ENCODE measurements around the gene GALK1.
"Not testable (repeated sequence)": the region's sequence is repeated elsewhere in the genome, so short reads cannot be mapped to it uniquely, and the experiment has no call there.

The GALK1 gene

DNA sequence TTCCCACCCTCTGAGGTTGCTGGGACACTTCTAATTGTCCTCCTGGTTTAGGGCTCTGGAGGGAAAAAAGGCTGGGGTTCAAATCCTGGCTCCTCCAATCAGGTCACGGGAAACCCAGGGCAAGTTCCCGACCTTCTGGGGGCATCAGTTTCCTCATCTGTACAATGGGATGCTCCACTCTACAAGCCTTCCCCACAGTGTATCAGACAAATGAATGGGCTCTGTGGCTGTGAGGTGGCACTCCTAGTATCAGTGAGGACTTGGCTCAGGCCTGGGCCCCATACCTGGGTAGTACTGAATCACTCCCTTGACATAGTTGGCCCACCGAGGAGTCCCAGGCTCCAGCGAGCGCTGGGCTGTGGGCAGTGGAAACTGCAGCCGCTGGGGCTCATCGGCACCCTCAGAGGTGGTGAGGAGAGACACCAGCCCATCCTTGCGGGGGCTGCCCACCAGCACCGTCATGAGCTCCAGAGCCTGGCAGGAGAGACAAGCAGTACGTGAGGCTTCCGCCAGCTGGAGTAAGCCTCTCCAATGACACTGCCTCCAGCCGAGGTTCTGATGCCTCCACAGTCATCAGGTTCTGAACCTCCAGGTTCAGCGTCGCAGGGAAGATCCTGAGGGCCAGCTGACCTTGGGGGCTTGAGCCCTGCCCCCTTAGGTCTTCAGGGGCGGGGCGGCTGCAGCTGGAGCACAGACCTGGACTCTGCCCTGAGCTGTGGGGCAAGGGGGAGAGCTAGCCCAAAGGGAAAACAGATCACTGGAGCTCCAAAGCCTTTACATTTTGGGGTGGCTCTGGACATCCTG lies 1.2 kb downstream of the GALK1 start:
- DNase-seq (ENCODE audit: low read depth in 2 of 2) = no peak

DNA sequence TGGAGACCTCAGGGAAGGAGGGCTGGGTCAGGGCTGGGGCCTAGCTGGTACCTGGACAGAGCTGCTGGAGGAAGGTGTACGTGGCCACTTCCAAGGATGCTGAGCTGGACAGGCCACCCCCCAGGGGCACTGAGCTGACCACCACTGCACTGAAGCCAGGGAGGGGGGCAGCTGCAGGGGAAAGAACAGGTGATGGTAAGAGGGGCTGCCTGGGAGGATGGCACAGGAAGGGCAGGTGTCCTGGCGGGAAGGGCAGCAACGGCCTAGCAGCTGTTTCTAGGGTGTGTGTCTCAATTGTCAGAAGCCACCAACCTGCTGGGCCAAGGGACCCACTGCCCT lies 1.8 kb downstream of the GALK1 start:
- DNase-seq (ENCODE audit: low read depth in 2 of 2) = no peak

DNA sequence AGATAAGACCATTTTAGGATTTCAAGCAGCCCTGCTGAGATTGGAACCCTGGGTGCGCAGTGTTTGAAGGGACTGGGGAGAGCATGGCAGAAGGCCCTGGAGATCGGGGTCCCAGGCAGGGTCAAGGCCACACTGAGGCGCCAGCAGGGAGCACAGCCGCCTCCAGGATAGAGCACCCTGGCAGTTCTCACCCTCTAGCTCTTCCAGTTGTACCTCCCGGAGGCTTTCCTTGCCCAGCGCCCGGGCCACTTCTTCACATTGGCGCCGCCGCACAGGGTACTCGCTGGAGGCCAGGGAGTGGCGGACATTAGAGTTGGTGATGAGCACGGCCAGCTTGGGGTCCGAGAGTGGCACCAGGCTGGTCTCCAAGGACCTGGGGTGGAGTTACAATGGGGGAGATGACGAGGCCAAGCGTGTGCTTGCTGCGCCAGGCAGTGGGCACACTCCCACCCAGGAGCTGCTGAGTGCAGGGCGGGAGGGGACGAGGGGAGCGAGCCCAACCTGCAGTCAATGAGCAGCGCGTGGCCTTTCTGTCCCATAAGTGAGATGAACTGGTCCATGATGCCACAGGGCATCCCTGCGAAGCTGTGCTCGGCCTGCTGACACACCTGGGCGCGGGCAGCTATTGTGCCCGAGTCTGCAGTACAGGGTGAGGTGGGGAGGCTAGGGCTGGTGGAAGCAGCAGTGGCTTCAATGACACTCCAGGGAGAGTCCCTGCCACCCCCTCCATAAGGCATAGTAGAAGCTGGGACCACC lies 2.3 kb downstream of the GALK1 start:
- no peak for DNase-seq (ENCODE audit: low read depth in 2 of 2)

DNA sequence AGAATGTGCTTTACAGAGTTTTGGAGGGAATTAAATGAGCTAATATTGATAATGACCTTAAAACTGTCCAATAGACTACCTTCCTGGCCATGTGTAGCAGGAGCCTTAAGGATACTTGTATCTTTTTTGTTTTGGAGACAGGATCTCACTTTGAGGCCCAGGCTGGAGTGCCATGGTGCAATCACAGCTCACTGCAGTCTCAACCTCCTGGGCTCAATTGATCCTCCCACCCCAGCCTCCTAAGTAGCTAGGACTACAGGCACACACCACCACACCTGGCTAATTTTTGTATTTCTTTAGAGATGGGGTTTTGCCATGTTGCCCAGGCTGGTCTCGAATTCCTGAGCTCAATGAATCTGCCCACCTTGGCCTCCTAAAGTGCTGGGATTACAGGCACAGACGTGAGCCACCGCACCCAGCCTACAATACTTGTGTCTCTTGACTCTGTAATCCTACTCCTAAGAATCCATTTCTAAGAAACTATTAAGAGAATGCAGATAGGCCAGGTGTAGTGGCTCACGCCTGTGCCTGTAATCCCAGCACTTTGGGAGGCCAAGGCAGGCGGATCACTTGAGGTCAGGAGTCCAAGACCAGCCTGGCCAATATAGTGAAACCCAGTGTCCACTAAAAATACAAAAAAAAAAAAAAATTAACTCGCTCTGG lies 4.9 kb downstream of the GALK1 start:
- DNase-seq (ENCODE audit: low read depth in 2 of 2) = not testable (repeated sequence)

DNA sequence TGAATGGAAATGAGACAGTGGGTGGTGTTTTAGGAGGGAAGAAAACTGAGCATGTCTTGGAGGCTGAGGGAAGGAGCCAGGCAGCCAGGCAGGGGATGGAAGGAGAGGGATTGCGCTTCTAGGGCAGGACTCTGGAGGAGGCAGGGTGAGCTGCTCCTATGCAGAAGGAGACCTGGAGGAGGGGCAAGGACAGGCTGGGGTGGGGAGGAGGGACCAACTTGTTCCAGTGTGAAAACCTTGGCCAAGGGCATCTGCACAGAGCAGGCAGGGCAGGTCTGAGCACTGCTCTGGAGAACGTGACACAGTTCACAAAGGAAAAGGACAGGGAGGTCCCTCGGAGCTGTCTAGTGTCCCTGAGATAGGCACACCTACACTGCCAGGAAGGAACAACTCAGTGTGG lies 5.5 kb downstream of the GALK1 start:
- no peak for DNase-seq (ENCODE audit: low read depth in 2 of 2)

DNA sequence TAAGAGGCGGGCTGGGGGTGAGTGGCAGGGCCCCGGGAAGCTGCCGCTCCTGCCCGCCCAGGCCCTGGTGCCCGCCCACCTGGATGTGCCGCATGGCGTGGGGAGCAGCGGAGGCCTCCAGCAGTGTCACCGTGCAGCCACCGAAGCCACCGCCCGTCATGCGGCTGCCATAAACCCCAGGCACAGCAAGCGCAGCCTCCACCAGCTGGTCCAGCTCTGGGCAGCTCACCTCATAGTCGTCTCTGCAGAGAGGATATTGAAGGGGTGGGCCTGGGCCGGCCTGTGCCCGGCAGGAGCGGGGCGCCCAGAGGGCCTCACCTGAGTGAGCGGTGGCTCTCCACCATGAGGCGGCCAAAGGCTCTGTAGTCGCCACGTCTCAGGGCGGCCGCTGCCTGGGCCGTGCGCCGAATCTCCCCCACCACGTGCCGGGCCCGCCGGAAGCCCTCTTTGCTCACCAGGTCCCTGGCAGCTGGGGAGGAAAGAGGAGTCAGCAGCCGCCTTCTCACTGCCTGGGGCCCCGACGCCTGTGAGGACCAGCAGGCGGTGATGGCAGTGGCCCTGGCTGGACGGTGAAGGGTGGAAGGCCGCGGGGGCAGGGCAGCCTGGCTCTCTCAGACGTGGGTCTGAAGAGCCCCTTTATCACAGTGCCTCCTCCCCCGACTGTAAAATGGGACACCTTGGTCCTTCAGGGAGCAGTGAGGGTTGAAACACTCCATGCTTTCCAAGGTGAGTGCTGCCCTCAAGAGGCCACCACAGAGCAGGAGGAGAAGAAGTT lies 6.7 kb downstream of the GALK1 start:
- no peak for DNase-seq (ENCODE audit: low read depth in 2 of 2)

DNA sequence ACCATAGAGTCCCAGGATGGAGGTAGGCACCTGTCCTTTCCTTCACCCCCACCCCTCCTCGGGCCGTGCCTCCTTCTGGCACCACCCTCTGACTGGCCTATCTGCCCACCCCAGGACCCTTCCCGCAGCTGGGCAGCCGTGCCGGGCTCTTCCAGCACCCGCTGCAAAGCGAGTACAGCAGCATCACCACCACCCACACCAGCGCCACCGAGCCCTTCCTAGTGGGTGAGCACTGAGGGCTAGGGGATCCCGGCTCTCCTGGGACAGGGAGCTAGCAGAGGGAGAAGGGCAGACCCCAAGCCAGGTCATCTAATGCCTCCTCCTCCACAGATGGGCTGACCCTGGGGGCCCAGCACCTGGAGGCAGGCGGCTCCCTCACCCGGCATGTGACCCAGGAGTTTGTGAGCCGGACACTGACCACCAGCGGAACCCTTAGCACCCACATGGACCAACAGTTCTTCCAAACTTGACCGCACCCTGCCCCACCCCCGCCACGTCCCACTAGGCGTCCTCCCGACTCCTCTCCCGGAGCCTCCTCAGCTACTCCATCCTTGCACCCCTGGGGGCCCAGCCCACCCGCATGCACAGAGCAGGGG lies 7.8 kb downstream of the GALK1 start:
- no peak for DNase-seq (ENCODE audit: low read depth in 2 of 2)

DNA sequence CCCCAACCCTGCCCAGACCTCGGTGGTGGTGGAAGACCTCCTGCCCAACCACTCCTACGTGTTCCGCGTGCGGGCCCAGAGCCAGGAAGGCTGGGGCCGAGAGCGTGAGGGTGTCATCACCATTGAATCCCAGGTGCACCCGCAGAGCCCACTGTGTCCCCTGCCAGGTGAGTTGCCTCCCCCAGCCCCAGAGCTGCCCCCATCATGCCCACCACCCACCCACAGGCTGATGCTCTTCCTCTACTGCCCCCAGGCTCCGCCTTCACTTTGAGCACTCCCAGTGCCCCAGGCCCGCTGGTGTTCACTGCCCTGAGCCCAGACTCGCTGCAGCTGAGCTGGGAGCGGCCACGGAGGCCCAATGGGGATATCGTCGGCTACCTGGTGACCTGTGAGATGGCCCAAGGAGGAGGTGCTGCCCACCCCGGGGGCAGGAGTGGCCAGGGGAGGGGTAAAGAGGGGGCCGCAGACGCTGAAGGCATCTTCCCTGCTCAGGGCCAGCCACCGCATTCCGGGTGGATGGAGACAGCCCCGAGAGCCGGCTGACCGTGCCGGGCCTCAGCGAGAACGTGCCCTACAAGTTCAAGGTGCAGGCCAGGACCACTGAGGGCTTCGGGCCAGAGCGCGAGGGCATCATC lies 8.4 kb downstream of the GALK1 start:
- no peak for DNase-seq (ENCODE audit: low read depth in 2 of 2)

DNA sequence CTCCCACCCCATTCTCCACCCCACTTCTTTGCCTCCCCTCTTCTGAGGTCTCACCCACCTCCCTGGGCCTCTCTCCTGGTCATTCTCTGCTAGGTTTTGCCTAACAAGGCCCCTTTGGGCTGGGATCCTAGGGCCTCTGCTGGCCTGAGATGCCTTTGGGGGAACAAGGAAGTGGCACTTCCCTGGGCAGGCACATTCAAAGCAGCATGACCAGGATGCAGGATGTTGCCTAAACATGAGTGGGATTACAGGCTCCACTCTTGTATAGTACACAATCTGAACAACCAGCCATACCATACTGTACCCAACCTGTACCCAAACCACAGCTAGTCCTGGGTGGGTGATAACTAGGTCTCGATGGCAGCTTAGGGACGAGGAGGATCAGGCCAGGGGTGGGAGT lies 9.0 kb downstream of the GALK1 start:
- no peak for DNase-seq (ENCODE audit: low read depth in 2 of 2)

DNA sequence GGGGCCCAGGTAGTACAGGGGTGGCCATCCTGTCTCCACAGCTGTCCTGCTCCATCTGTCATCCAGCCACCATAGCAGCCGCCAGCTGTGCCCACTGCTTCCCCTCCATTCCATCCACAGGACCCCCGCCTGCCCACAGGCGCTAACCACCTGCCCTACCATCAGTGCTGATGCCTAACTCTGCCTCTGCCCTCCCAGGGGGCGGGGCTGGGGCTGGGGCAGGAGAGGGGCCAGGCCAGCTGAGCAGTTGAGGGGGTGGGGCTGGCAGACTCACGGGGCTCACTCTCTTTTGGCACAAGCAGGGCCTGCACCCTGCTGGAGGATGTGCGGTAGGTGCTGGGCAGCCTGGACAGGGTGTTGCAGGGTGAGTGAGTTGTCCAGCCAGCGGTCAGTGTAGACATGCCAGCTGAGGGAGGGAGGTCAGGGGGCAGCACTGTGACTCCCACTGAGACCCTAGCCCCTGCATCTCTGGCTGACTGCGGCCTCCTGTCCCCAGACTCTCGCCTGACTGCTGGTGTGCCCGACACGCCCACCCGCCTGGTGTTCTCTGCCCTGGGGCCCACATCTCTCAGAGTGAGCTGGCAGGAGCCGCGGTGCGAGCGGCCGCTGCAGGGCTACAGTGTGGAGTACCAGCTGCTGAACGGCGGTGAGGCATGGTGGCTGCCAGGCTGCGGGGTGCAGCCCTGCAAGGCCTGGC lies 9.6 kb downstream of the GALK1 start:
- DNase-seq (ENCODE audit: low read depth in 2 of 2) = no peak

DNA sequence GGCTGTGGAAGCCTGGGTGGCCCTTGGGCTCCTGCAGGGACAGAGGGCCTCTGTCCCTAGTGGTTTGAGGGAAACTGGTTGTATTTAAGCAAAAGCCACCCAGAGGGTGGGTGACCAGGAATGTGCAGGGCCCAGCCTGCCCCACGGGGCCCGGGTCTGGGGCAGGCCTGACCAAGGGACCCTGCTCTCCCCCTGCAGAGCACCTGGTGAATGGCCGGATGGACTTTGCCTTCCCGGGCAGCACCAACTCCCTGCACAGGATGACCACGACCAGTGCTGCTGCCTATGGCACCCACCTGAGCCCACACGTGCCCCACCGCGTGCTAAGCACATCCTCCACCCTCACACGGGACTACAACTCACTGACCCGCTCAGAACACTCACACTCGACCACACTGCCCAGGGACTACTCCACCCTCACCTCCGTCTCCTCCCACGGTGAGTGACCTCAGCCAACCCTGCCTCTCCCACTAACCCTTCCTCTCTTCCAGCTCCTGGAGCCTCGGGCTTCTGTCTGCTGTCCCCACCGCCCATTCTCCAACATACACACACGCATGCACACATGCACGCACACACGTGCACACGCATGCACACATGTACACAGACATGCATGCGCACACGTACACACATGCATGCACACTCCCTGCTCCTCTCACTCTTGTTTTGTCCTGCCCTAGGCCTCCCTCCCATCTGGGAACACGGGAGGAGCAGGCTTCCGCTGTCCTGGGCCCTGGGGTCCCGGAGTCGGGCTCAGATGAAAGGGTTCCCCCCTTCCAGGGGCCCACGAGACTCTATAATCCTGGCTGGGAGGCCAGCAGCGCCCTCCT lies 10.4 kb downstream of the GALK1 start:
- no peak for DNase-seq (ENCODE audit: low read depth in 2 of 2)

DNA sequence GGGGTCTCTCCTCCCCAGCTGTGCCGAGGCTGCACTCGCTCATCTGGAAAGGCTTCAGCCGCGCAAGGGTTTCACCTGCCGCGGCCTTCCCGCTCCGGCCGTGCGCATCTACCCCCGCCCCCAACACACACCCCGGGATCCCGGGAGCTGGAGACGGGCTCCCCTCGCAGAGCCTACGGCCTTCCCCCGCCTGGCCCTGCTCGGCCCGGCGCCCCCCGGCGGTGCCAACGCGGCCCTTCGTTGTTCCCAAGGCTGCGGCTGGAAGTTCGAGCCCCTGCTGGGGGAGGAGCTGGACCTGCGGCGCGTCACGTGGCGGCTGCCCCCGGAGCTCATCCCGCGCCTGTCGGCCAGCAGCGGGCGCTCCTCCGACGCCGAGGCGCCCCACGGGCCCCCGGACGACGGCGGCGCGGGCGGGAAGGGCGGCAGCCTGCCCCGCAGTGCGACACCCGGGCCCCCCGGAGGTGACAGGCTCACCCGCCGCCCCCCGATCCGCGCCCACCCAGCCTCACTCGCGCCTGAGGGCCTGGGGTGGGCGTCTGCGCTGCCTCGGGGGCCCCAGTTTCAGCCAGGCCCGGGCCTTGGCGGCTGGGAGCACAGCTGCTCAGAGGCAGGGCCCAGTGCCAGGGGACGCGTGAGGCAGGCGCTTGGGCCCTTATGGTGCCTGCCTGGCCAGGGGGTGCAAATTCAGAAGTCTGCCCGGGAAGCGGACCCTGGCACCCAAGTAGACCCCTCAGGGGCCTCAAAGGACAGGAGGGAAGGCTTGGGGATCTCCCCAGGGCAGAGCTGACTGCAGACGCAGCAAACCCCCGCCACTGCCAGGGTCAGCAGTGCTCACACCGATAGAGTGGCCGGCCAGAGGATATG lies 11.2 kb downstream of the GALK1 start:
- DNase-seq (ENCODE audit: low read depth in 2 of 2) = peak; percentile 37 to 46

DNA sequence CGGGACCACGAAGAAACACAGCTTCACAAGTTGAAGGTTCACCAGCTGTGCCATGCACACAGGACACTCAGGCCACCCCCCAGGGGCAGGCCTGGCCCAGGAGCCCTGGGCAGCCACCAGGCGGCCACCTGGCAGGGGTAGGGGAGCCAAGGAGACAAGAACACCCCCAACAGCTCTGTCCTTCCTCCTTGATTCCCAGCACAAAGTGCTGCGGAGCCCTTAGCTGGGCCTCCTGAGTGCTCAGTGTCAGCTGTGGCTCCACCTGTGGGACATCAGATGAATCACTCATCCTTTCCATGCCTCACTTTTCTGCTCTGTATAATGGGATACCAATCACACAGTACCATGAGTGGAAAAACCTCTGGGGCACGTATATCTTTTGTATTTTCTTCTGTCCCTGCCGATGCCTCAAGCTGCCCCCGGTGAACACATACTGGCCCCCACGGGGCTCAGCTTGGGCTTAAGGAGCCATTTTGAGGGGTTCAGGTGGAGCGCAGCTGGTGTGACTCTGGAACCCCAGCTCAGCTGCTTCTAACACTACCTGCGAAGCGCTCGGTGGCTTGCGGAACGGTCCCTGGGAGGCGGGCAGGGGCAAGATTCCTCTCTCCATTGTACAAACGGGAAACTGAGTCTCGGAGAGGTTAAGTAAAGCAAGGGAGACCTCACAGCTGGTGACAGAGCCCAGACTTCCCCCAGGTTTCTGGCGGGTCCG lies 12.0 kb downstream of the GALK1 start:
- no peak for DNase-seq (ENCODE audit: low read depth in 2 of 2)

DNA sequence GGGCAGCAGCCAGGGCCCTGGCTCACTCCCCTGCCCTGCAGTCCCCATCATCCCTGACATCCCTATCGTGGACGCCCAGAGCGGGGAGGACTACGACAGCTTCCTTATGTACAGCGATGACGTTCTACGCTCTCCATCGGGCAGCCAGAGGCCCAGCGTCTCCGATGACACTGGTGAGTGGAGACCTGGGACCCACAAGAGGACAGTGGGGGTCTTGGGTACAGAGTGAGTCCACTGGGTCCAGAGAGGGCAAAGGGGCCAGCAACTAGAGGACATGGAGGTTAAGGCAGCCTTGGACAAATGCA lies 12.6 kb downstream of the GALK1 start:
- DNase-seq (ENCODE audit: low read depth in 2 of 2) = no peak

DNA sequence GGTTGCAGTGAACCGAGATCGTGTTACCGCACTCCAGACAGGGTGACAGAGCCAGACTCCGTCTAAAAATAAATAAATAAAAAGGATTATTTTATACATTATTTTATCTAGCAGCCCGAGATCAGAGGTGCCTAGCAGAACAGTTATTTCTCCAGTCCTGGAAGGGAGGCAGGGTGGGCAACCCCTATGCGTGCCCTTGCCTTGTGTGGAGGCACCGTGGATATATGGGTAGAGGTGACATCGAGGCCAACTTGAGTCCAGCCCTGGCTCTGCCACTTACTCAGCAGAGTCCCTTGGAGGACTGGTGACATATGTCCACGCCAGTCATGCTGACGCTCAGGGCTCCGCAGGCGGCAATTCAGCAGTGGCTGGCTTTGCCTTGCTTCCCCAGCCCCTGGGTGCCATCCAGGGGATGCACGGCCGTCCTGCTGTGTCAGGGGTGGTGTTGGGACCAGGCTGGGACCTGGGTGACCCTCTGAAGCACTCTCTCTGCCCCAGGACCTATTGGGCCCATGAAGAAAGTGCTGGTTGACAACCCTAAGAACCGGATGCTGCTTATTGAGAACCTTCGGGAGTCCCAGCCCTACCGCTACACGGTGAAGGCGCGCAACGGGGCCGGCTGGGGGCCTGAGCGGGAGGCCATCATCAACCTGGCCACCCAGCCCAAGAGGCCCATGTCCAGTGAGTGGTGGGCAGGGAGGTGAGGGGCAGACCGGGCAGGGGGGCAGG lies 13.2 kb downstream of the GALK1 start:
- DNase-seq (ENCODE audit: low read depth in 2 of 2) = no peak

DNA sequence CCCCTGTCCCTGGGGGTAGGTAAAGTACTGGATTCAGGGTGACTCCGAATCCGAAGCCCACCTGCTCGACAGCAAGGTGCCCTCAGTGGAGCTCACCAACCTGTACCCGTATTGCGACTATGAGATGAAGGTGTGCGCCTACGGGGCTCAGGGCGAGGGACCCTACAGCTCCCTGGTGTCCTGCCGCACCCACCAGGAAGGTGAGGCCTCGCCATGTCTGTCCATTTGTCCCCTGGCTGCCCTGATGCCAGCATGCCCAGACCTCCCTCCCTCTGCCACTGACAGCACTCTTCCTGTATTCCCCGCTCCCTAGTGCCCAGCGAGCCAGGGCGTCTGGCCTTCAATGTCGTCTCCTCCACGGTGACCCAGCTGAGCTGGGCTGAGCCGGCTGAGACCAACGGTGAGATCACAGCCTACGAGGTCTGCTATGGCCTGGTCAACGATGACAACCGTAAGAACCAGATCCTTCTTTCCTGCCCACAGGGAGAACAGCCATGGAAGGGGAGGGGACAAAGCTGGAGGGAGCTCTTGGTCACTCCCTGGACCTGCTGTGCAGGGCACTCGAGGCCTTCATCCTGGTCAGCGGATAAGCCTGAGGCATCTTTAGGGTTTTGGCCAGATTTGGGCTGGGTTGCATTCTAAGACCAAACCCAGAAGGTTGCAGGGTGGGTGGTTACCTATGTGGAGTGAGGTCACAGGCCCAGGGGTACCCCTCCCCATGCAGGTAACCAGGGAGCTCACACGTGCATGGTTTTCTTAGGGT lies 14.2 kb downstream of the GALK1 start:
- DNase-seq (ENCODE audit: low read depth in 2 of 2) = no peak
